ENCODE data around the gene GNB1L.
"Not testable (repeated sequence)": the region's sequence is repeated elsewhere in the genome, so short reads cannot be mapped to it uniquely, and the experiment has no call there.

DNA sequence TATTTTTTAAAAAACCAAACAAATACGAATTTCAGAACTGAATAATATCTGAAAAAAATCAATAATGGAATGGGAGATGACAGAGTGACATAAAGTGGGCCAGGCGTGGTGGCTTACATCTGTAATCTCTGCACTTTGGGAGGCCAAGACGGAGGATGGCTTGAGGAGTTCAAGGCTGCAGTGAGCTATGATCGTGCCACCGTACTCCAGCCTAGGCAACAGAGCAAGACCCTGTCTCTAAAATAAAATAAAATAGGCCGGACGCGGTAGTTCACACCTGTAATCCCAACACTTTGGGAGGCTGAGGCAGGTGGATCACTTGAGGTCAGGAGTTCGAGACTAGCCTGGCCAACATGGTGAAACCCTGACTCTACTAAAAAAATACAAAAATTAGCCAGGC is 21.3 kb downstream of the GNB1L start:
- TF ChIP-seq, protein P1, sequence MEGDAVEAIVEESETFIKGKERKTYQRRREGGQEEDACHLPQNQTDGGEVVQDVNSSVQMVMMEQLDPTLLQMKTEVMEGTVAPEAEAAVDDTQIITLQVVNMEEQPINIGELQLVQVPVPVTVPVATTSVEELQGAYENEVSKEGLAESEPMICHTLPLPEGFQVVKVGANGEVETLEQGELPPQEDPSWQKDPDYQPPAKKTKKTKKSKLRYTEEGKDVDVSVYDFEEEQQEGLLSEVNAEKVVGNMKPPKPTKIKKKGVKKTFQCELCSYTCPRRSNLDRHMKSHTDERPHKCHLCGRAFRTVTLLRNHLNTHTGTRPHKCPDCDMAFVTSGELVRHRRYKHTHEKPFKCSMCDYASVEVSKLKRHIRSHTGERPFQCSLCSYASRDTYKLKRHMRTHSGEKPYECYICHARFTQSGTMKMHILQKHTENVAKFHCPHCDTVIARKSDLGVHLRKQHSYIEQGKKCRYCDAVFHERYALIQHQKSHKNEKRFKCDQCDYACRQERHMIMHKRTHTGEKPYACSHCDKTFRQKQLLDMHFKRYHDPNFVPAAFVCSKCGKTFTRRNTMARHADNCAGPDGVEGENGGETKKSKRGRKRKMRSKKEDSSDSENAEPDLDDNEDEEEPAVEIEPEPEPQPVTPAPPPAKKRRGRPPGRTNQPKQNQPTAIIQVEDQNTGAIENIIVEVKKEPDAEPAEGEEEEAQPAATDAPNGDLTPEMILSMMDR (IDR thresholded peaks at IDR 0.05): not testable (repeated sequence)
- not testable (repeated sequence) for TF ChIP-seq EZH2phosphoT487, EZH2 (IDR thresholded peaks at IDR 0.05)

Data from neural progenitor cell (in vitro differentiated cells).